Measurements from ENCODE around the gene OLFML1.

OLFML1 gene

DNA sequence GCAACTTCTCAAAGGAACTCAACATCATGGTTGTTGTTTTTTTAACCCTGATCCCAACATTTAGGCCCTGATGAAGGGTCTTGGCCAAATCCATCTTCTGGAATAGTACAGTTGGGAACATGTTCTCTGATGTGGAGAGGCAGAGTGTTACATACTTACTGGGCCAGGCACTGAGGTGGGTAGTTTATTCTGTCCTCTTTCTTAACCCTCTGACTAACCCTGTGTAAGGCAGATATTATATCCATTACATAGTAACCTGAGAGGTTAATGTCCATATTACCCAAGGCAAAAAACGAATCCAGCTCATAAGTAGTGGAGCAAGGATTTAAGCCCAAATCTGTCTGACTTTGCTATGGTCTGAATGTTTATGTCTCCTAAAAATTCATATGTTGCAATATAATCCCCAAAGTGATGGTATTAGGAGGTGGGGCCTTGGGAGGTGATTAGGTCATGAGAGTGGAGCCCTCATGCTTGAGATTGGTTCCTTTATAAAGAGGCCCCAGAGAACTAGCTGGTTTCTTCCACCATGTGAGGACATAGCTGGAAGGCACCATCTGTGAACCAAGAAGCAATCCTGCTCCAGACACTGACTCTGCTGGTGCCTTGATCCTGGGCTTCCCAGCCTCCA, 44.8 kb downstream of the OLFML1 start:
- Histone ChIP-seq H3K9me3 (ENCODE audit: severe bottlenecking) (no peaks in the 10 kb centered on the region), H3K27ac (ENCODE audit: poor library complexity, severe bottlenecking) (no peak overlapping the region), H3K4me1 (ENCODE audit: insufficient read depth, poor library complexity, severe bottlenecking) (no peaks in the 10 kb centered on the region), H3K27me3 (ENCODE audit: insufficient read depth, poor library complexity, severe bottlenecking) (no peaks in the 10 kb centered on the region), H3K36me3 (ENCODE audit: low read depth) (no peaks in the 10 kb centered on the region), H3K4me3 (ENCODE audit: severe bottlenecking) (no peak overlapping the region)
- DNase-seq (ENCODE audit: low spot score) = no peak
- TF ChIP-seq CTCF (IDR thresholded peaks at IDR 0.05; ENCODE audit: poor library complexity, severe bottlenecking) = no peak
- no peak for ATAC-seq (ENCODE audit: low read depth)

GRCh38 chr11:7531011-7531410, 45.7 kb downstream of the OLFML1 start:
- Histone ChIP-seq H3K4me3 (ENCODE audit: severe bottlenecking) (no peak overlapping the region), H3K36me3 (ENCODE audit: low read depth) (no peaks in the 10 kb centered on the region), H3K27me3 (ENCODE audit: insufficient read depth, poor library complexity, severe bottlenecking) (no peaks in the 10 kb centered on the region), H3K4me1 (ENCODE audit: insufficient read depth, poor library complexity, severe bottlenecking) (no peaks in the 10 kb centered on the region), H3K27ac (ENCODE audit: poor library complexity, severe bottlenecking) (no peak overlapping the region), H3K9me3 (ENCODE audit: severe bottlenecking) (no peaks in the 10 kb centered on the region)
- ATAC-seq (ENCODE audit: low read depth) (no peak), DNase-seq (ENCODE audit: low spot score) (no peak)
- TF ChIP-seq CTCF (IDR thresholded peaks at IDR 0.05; ENCODE audit: poor library complexity, severe bottlenecking) = no peak

- no peak for ATAC-seq (ENCODE audit: low read depth)
- DNase-seq (ENCODE audit: low spot score) = no peak
Observed at GRCh38 chr11:7532405-7533145, 47.3 kb downstream of the OLFML1 start.

DNA sequence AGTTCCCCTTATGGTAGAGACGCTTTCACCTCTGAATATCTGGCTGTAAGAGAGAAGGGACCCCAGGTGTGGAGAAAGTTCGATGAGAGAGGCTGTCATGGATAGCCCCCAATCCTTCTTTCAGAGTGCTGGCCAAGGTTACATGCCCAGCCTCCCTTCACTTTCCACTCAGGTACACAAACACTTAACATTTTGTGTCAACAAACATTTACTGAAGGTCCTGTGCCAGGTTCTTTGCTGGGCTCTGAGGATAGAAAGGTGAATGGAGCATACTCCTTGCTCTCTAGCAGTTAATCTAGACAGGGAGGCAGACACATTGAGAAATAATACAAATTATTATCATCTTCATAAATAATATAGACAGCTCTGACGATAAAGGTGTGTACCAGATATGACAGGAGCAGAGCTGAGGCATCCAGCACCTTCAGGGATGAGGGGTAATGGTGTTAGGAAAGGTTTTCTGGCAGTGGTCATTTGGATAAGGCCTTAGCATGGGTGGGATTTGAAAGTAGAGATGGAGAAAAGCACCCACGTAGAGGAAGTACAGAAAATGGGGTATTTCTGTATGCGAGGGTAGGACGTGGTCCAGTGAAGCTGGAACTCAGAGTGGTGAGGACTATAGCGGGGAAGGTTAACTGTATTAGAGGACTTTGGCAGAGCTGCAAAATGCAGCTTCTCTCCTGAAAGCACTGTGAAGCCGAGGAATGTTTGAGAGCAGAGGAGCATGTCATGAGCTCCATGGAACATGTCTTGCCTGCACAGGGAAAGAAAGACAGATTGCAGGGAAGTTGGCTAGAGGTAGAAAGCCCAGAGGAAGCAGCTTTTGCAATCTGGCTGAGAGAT, 48.1 kb downstream of the OLFML1 start:
- ATAC-seq (ENCODE audit: low read depth) (no peak), DNase-seq (ENCODE audit: low spot score) (no peak)
- H3K9me3 ChIP-seq (ENCODE audit: severe bottlenecking) = no peaks in the 10 kb centered on the region
- no peak for TF ChIP-seq CTCF (IDR thresholded peaks at IDR 0.05; ENCODE audit: poor library complexity, severe bottlenecking)
- H3K4me1 ChIP-seq (ENCODE audit: insufficient read depth, poor library complexity, severe bottlenecking) = no peaks in the 10 kb centered on the region
- no peak overlapping the region for H3K27ac ChIP-seq (ENCODE audit: poor library complexity, severe bottlenecking)
- H3K36me3 ChIP-seq (ENCODE audit: low read depth) = no peaks in the 10 kb centered on the region
- H3K27me3 ChIP-seq (ENCODE audit: insufficient read depth, poor library complexity, severe bottlenecking) = no peaks in the 10 kb centered on the region
- H3K4me3 ChIP-seq (ENCODE audit: severe bottlenecking) = no peak overlapping the region

More at GRCh38 chr11:7532405-7533145, 47.3 kb downstream of the OLFML1 start:
- Histone ChIP-seq H3K4me3 (ENCODE audit: severe bottlenecking) (no peak overlapping the region), H3K4me1 (ENCODE audit: insufficient read depth, poor library complexity, severe bottlenecking) (no peaks in the 10 kb centered on the region), H3K27me3 (ENCODE audit: insufficient read depth, poor library complexity, severe bottlenecking) (no peaks in the 10 kb centered on the region), H3K27ac (ENCODE audit: poor library complexity, severe bottlenecking) (no peak overlapping the region), H3K36me3 (ENCODE audit: low read depth) (no peaks in the 10 kb centered on the region), H3K9me3 (ENCODE audit: severe bottlenecking) (no peaks in the 10 kb centered on the region)
- TF ChIP-seq CTCF (IDR thresholded peaks at IDR 0.05; ENCODE audit: poor library complexity, severe bottlenecking) = no peak

All from RWPE2 (cell line).